Measurements from ENCODE around the gene ZSCAN5A. TPM values are rescaled to one million over a fixed set of nuclear protein-coding genes. Genes with fewer than 3 reads are reported as not detected.
A peak's percentile ranks its signal among the peaks of the same experiment; 100 is the strongest.

The ZSCAN5A gene
- total and polyA plus RNA-seq, 9 of the 15 experiments (the other 6 are each of a cell fraction or from before 2014, with no cell fraction given), result 5.8 to 15.3 (median 11.8) TPM

DNA sequence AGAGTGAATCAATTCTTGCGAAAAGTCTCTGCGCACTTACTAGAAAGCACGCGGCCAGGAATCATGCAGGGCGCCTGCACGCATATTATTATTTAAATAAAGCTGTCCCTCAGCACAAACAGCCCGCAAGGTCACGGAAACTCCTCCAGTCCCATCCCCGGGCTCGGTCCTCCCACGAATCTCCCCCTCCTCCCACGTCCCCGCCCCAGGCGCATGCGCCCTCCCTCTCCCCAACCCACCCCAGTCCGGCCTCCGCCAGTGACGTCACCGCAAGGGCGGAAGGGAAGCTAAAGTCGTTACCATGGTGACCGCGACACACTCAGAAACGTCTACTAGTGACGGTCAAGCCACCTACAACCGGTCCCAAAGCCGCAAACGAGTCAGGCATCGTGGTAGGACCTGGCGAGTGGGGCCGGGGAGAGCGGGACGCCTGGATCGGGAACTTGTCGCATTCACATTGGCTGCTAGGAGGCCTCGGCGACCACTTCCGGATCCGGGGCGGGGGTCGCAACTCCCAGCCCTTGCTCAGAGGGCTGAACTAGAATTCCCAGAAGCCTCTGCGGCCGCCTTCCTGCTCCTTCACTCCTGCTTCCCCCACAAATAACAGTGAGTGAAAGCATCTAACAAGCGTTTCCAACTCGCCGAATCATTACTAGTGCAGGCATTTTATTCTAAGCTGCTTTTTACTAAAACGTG lies at the start of gene ZSCAN5A (continued):
- TF ChIP-seq MITF (IDR thresholded peaks at IDR 0.05) (no peak), CAMTA2 (CRISPR knock-in tag; conservative IDR thresholded peaks at IDR 0.05) (no peak), BCOR (IDR thresholded peaks at IDR 0.05) (no peak), ARID4B (CRISPR knock-in tag; IDR thresholded peaks at IDR 0.05) (peak; percentile 45; the same call in 1 of the 2 replicates), FOXM1 (IDR thresholded peaks at IDR 0.05; ENCODE audit: low read depth) (peak; percentile 37; the same call in 1 of the 2 replicates), FOXM1 (CRISPR knock-in tag; IDR thresholded peaks at IDR 0.05; ENCODE audit: low read depth) (no peak; the same call in 1 of the 2 replicates), ZBTB12 (CRISPR knock-in tag; IDR thresholded peaks at IDR 0.05) (peak; percentile 85), EGR1 (conservative IDR thresholded peaks at IDR 0.05) (peak; percentile 97), NR2C2 (CRISPR knock-in tag; IDR thresholded peaks at IDR 0.05) (peak; percentile 96), NR2C2 (tag; IDR thresholded peaks at IDR 0.05) (peak; percentile 100), KLF1 (tag; IDR thresholded peaks at IDR 0.05) (peak; percentile 92), SUPT5H (IDR thresholded peaks at IDR 0.05) (peak; percentile 67), MTA1 (IDR thresholded peaks at IDR 0.05; ENCODE audit: borderline replicate concordance) (peak; percentile 76; the same call in 1 of the 2 replicates), ZNF764 (CRISPR knock-in tag; IDR thresholded peaks at IDR 0.05; ENCODE audit: low read depth) (no peak), ZNF263 (CRISPR knock-in tag; IDR thresholded peaks at IDR 0.05; ENCODE audit: borderline replicate concordance) (peak; percentile 100)
- TF ChIP-seq, protein P1, sequence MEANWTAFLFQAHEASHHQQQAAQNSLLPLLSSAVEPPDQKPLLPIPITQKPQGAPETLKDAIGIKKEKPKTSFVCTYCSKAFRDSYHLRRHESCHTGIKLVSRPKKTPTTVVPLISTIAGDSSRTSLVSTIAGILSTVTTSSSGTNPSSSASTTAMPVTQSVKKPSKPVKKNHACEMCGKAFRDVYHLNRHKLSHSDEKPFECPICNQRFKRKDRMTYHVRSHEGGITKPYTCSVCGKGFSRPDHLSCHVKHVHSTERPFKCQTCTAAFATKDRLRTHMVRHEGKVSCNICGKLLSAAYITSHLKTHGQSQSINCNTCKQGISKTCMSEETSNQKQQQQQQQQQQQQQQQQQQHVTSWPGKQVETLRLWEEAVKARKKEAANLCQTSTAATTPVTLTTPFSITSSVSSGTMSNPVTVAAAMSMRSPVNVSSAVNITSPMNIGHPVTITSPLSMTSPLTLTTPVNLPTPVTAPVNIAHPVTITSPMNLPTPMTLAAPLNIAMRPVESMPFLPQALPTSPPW (CRISPR knock-in tag; IDR thresholded peaks at IDR 0.05), result peak; percentile 96
- TF ChIP-seq, protein P2, sequence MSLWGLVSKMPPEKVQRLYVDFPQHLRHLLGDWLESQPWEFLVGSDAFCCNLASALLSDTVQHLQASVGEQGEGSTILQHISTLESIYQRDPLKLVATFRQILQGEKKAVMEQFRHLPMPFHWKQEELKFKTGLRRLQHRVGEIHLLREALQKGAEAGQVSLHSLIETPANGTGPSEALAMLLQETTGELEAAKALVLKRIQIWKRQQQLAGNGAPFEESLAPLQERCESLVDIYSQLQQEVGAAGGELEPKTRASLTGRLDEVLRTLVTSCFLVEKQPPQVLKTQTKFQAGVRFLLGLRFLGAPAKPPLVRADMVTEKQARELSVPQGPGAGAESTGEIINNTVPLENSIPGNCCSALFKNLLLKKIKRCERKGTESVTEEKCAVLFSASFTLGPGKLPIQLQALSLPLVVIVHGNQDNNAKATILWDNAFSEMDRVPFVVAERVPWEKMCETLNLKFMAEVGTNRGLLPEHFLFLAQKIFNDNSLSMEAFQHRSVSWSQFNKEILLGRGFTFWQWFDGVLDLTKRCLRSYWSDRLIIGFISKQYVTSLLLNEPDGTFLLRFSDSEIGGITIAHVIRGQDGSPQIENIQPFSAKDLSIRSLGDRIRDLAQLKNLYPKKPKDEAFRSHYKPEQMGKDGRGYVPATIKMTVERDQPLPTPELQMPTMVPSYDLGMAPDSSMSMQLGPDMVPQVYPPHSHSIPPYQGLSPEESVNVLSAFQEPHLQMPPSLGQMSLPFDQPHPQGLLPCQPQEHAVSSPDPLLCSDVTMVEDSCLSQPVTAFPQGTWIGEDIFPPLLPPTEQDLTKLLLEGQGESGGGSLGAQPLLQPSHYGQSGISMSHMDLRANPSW (CRISPR knock-in tag; IDR thresholded peaks at IDR 0.05), result 0 out of 2 replicates have a peak, but pooled peaks have one; percentile 30

All from K562 (cell line).